Lung (tissue), 12 donors: ENCODE results near the gene OR6C76. TPM values are rescaled to one million over a fixed set of nuclear protein-coding genes. Genes with fewer than 3 reads are reported as not detected.
"Not testable (repeated sequence)": the region's sequence is repeated elsewhere in the genome, so short reads cannot be mapped to it uniquely, and the experiment has no call there.

Source experiments
- ATAC-seq: fragments of 200-7000 bp; cut with Tn5 transposase; one replicate; pipeline ENCODE4 v1.9.1; 2020; ENCODE audit warnings: moderate number of reproducible peaks; ENCODE audit not compliant: insufficient read depth, low FRiP score
- DNase-seq, 3 donors: peaks; one replicate each; pipeline ENCODE4 v3.0.0-alpha.2; 2013 to 2017
- H3K27ac ChIP-seq, 2 donors: one replicate each; pipeline ENCODE4 v1.5.1; 2013; ENCODE audit warnings: mild to moderate bottlenecking in 2 of 2, moderate library complexity in 2 of 2, control low read depth in 1 of 2, inconsistent platforms in 1 of 2, low read depth in 1 of 2, low read length in 1 of 2
- H3K27me3 ChIP-seq, 3 donors: one replicate each; pipeline ENCODE4 v1.5.1; 2013; ENCODE audit warnings: low read length in 2 of 3; ENCODE audit not compliant: control insufficient read depth in 3 of 3, insufficient read depth in 3 of 3
- H3K36me3 ChIP-seq, 4 donors: one replicate each; pipeline ENCODE4 v1.5.1; 2013; ENCODE audit warnings: low read length in 4 of 4, mild to moderate bottlenecking in 1 of 4, moderate library complexity in 1 of 4; ENCODE audit not compliant: control insufficient read depth in 4 of 4, insufficient read depth in 4 of 4
- H3K4me1 ChIP-seq, 5 donors: one replicate each; pipeline ENCODE4 v1.5.1; 2013; ENCODE audit warnings: low read length in 5 of 5, mild to moderate bottlenecking in 2 of 5, moderate library complexity in 1 of 5; ENCODE audit not compliant: control insufficient read depth in 5 of 5, insufficient read depth in 5 of 5
- H3K4me3 ChIP-seq: one replicate; pipeline ENCODE4 v1.5.1; 2013; ENCODE audit warnings: mild to moderate bottlenecking, control low read depth, moderate library complexity
- H3K9ac ChIP-seq, 2 donors: one replicate each; pipeline ENCODE4 v1.5.1; 2013; ENCODE audit warnings: low read length in 2 of 2, control low read depth in 1 of 2; ENCODE audit not compliant: insufficient read depth in 1 of 2
- H3K9me3 ChIP-seq, 4 donors: one replicate each; pipeline ENCODE4 v1.5.1; 2013; ENCODE audit warnings: low read length in 3 of 4, mild to moderate bottlenecking in 1 of 4, moderate library complexity in 1 of 4; ENCODE audit not compliant: control insufficient read depth in 4 of 4, insufficient read depth in 3 of 4
- CTCF ChIP-seq: IDR thresholded peaks from 2 replicates; pipeline ENCODE4 v1.5.1; 2012; ENCODE audit warnings: mild to moderate bottlenecking; ENCODE audit errors: control extremely low read depth, extremely low read depth
- WGBS, 2 donors: extraction: QIAGEN DNeasy Blood & Tissue Kit; methylation state at CpG; one replicate each; pipeline ENCODE4 v1.1.7; 2013; 5-methylcytosine and 5-hydroxymethylcytosine counted together
- polyA plus RNA-seq, 2 donors: library from polyadenylated mRNA; stranded (reverse); fragments of 200-250 nt; gene quantifications; one replicate each; pipeline ENCODE4 v1.2.1, GENCODE V29; 2013
- total RNA-seq, 2 donors: library from RNA; depleted of rRNA in 1 of 2; stranded (reverse); fragments of >200 nt in 1 of 2; gene quantifications; one replicate each; pipeline ENCODE4 v1.2.1, GENCODE V29; 2014 to 2021
- donor health status: control.
- donor health status: control.
- donor health status: Bipolar disorder and iron deficiency.
- donor health status: healthy.
- donor health status: DM: yes; HTN: yes; CAD: no.

The OR6C76 gene
- total and polyA plus RNA-seq, 4 donors: not detected

- ATAC-seq: no peak
Measured at GRCh38 chr12:55396326-55396725, 29.7 kb upstream of the OR6C76 start.

GRCh38 chr12:55400229-55400628 lies 25.8 kb upstream of the OR6C76 start, which contains the start of gene OR6C65:
Gene OR6C65, plus strand, starts transcription at chr12:55400529. Its CDS starts 0 bp downstream, at chr12:55400529.
- DNase-seq (no peak), ATAC-seq (no peak)
- TF ChIP-seq CTCF: no peak
- H3K27ac ChIP-seq: no peak within 1 kb of the TSS
- peaks cover 0 to 2% (median 0%) of the 10 kb centered on the region in 3 donors for H3K27me3 ChIP-seq
- H3K4me3 ChIP-seq: no peak within 1 kb of the TSS
- 91% methylated on average over 1 of the region's 1 CpG for WGBS, 2 donors
- H3K9ac ChIP-seq: no peak within 1 kb of the TSS
- H3K36me3 ChIP-seq: no peaks in the 10 kb centered on the region
- no peaks in the 10 kb centered on the region for H3K9me3 ChIP-seq
- H3K4me1 ChIP-seq: no peaks in the 10 kb centered on the region

More at GRCh38 chr12:55396326-55396725, 29.7 kb upstream of the OR6C76 start:
- H3K27ac ChIP-seq: no peak overlapping the region
- H3K4me3 ChIP-seq: no peak overlapping the region
- no peak for DNase-seq
- H3K9me3 ChIP-seq: peaks cover 0 to 4% (median 0%) of the 10 kb centered on the region in 4 donors
- WGBS, 2 donors: 85 to 88% methylated on average over 1 of the region's 1 CpG
- no peaks in the 10 kb centered on the region for H3K4me1 ChIP-seq
- no peaks in the 10 kb centered on the region for H3K36me3 ChIP-seq
- no peak overlapping the region for H3K9ac ChIP-seq
- H3K27me3 ChIP-seq: peaks cover 0 to 2% (median 0%) of the 10 kb centered on the region in 3 donors
- no peak for TF ChIP-seq CTCF

GRCh38 chr12:55407866-55408265 lies 18.2 kb upstream of the OR6C76 start:
- no peaks in the 10 kb centered on the region for H3K9me3 ChIP-seq
- no peak for TF ChIP-seq CTCF
- no peak overlapping the region for H3K4me3 ChIP-seq
- no peaks in the 10 kb centered on the region for H3K36me3 ChIP-seq
- H3K4me1 ChIP-seq: no peaks in the 10 kb centered on the region
- 73 to 78% methylated on average over 1 of the region's 1 CpG for WGBS, 2 donors
- H3K9ac ChIP-seq: no peak overlapping the region
- ATAC-seq (no peak), DNase-seq (no peak)
- H3K27ac ChIP-seq: no peak overlapping the region
- no peaks in the 10 kb centered on the region for H3K27me3 ChIP-seq

DNA sequence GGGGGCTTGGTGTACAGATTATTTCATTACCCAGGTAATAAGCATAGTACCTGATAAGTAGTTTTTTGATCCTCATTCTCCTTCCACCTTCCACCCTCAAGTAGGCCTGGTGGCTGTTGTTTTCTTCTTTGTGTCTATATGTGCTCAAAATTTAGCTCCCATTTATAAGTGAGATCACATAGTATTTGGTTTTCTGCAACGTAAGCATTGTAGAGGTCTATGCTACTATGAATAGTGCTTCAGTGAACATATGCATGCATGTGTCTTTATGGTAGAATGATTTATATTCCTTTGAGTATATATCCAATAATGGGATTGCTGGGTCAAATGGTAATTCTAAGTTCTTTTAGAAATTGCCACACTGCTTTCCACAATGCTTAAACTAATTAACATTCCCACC lies 16.9 kb upstream of the OR6C76 start:
- H3K9ac ChIP-seq, H3K36me3 ChIP-seq, H3K27ac ChIP-seq, ATAC-seq, H3K9me3 ChIP-seq, H3K27me3 ChIP-seq, H3K4me3 ChIP-seq, DNase-seq, H3K4me1 ChIP-seq: not testable (repeated sequence)
- 91 to 97% methylated on average over 1 of the region's 1 CpG for WGBS, 2 donors

- H3K9me3 ChIP-seq, H3K9ac ChIP-seq, ATAC-seq, DNase-seq, H3K27ac ChIP-seq, H3K36me3 ChIP-seq, H3K27me3 ChIP-seq, H3K4me1 ChIP-seq, H3K4me3 ChIP-seq: not testable (repeated sequence)
- WGBS, 2 donors: 95% methylated on average over 15 of the region's 15 CpGs
Measured at GRCh38 chr12:55412138-55412537, 13.9 kb upstream of the OR6C76 start.

DNA sequence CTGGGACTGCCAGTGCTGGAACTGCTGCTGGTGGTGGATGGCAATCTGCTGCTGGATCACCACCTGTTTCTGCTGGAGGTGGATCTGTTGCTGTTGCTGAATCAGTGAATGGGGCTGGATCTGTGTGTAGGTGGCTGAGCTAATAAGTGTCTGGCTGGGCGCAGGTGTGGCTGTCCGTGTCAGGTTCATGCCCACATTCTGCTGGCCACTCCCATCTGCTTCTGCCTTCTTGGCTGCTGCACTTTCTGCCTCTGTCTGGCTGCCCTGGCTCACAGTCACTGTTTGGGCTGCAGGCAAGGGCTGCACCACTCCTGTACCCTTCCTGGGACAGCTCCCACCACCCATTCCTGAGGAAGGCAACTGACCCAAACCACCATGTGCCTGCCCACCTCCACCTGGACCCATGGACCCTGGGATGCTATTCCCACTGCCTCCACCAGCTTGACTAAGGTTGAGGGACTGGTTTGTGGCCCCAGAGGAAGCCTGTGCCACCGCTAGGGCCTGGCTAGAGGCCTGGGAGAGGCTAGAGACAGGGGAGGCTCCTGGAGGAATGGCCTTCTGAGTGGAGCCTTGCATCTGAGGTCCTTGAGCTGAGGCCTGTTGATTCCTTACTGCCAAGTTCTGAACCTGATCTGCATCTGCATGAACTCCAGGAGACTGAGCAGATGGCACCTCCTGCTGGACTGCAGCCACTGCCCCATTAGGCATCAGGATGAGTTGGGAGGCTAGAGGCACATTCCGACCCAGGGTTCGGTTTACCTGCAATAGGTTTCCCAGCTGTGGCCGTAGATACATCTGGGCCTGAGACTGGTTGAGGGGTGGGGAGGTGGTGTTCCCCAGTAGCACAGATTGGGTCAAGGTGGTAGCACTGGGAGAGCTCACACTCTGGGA lies 12.3 kb upstream of the OR6C76 start:
- ATAC-seq, H3K9ac ChIP-seq, H3K4me3 ChIP-seq, H3K27ac ChIP-seq, H3K4me1 ChIP-seq, DNase-seq, H3K9me3 ChIP-seq, H3K27me3 ChIP-seq, H3K36me3 ChIP-seq: not testable (repeated sequence)
- 86 to 87% methylated on average over 5 of the region's 6 CpGs for WGBS, 2 donors
